HG02623 (cell line): ENCODE results near the gene FBXO9.

Experiments
- ATAC-seq: cut with Tn5 transposase; IDR thresholded peaks from one replicate; pipeline ENCODE4 v1.9.1; 2021; ENCODE audit warnings: moderate library complexity; ENCODE audit not compliant: unreplicated experiment

FBXO9 gene

GRCh38 chr6:53130569-53131290, 65.5 kb downstream of the FBXO9 start:
- no peak for ATAC-seq

GRCh38 chr6:53133961-53134360, 68.8 kb downstream of the FBXO9 start:
- ATAC-seq, result no peak

- ATAC-seq, result no peak
Observed at GRCh38 chr6:53134601-53135235, 69.5 kb downstream of the FBXO9 start.

GRCh38 chr6:53136000-53136609, 70.9 kb downstream of the FBXO9 start:
- ATAC-seq, result no peak

GRCh38 chr6:53139841-53140413, 74.7 kb downstream of the FBXO9 start:
- ATAC-seq, result no peak

- ATAC-seq, result no peak
Observed at GRCh38 chr6:53142810-53143209, 77.6 kb downstream of the FBXO9 start.

- ATAC-seq, result no peak
Observed at GRCh38 chr6:53143710-53144109, 78.5 kb downstream of the FBXO9 start.

GRCh38 chr6:53144802-53145201, 79.6 kb downstream of the FBXO9 start:
- no peak for ATAC-seq

- no peak for ATAC-seq
Observed at GRCh38 chr6:53148684-53149083, 83.5 kb downstream of the FBXO9 start, which contains the start of gene GCM1. Gene GCM1, minus strand, starts transcription at chr6:53148841. Its CDS starts 3,209 bp downstream, at chr6:53145632.
